GM18507 (cell line): ENCODE measurements around the gene LRRK2.

ENCODE experiments used
- DNase-seq: peaks from one replicate; pipeline ENCODE4 v3.0.0; 2011; ENCODE audit warnings: low read depth; ENCODE audit not compliant: insufficient read length; ENCODE audit errors: extremely low spot score
- FAIRE-seq: peaks from 2 replicates; lab custom pipeline; 2011; peaks lifted over from hg19 to GRCh38; lab: Jason Lieb, UNC

The LRRK2 gene

GRCh38 chr12:40224439-40225291, at the start of gene LRRK2:
TSS of gene LRRK2 (plus strand) at chr12:40224997. CDS start at chr12:40225132, 135 bp downstream.
- FAIRE-seq (peak; percentile 84), DNase-seq (no peak)

GRCh38 chr12:40175045-40175444, 49.8 kb upstream of the LRRK2 start:
- no peak for FAIRE-seq
- DNase-seq: no peak

DNA sequence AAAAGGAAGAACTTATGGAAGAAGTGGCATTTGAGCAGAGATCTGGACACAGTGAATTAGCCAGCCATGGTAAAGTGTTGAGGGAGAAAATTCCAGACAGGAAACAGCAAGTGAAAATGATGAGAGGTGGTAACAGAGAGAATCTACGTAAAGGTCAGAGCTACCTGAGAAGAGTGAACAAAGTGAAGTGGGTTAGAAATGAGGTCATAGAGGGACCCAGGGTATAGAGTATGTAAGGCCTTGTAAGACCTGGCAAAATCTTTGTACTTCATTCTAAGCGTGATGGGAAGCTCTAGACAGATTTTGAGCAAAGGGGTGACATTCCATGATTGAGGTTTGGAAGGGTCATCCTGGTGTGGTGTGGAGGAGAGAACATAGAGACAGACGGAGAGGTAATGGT, 49.3 kb upstream of the LRRK2 start:
- DNase-seq: no peak
- no peak for FAIRE-seq

DNA sequence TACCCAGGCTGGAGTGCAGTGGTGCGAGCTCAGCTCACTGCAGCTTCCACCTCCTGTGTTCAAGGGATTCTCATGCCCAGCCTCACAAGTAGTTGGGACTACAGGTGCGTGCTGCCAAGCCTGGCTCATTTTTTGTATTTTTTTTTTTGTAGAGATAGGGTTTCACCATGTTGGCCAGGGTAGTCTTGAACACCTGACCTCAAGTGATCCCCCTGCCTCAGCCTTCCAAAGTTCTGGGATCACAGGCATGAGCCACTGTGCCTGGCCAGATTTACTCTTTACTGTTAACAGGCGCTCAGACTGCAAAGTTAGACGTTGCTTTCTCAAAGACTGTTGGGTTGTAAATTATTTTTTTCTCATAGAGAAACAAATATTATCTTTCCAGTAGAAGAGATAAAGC, 46.1 kb upstream of the LRRK2 start:
- no peak for DNase-seq
- FAIRE-seq: no peak

DNA sequence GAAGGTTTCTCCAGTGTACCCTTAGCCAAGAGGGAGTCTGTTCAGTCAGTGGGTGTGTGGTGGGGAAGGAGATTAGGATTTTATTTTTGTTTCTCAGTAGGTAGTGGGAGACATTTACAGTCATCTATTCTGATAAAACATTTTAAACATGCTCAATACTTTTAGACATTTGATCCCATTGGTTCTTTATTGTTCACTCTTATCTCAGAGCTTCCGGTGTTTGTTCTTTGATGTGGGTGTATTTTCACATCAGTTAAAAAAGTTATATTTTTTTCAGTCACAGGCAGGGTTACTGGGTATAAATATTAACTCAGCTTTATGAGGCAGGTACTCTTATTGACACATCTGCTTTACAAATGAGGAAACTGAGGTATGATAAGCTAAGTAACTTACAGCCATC, 43.3 kb upstream of the LRRK2 start:
- FAIRE-seq (no peak), DNase-seq (no peak)

GRCh38 chr12:40183715-40184114, 41.1 kb upstream of the LRRK2 start:
- FAIRE-seq: no peak
- DNase-seq: no peak

DNA sequence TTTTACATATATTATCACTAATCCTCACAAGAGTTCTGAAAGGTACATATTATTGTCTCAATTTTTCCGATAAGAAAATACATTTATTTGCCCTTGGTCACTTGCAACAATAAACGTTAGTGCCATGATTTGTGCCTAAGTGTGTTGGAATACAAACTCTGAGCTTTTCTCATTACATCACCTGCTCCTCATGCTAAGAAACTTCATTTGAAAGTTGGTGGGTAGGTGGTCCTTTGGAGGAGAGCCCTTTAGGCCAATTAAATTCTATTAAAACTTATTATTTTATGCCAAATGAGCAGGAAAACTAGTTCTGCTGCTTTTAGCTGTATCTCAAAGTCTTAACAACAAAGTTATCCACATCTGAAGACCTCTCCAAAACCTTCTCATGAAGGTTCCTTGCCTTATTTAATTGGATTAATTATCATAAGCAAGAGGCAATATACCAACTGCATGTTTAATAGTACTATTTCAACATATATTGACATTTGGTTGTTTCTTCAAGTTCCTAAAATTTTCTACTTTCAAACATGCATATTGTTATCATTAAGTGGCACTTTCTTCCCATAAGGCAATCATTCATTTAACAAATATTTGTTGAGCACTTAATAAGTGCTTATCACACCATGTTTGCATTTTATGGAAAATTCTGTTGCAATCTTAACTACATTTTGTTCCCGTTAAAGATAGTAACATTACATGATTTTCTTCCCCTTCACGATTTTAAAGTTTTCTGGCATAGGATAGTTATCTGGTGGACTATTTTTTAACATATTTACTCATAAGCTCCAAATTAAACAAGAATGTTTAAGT, 40.1 kb upstream of the LRRK2 start:
- FAIRE-seq: no peak
- DNase-seq: no peak

GRCh38 chr12:40185303-40185693, 39.5 kb upstream of the LRRK2 start:
- no peak for FAIRE-seq
- DNase-seq: no peak

GRCh38 chr12:40188558-40189320, 36.1 kb upstream of the LRRK2 start:
- no peak for FAIRE-seq
- no peak for DNase-seq

DNA sequence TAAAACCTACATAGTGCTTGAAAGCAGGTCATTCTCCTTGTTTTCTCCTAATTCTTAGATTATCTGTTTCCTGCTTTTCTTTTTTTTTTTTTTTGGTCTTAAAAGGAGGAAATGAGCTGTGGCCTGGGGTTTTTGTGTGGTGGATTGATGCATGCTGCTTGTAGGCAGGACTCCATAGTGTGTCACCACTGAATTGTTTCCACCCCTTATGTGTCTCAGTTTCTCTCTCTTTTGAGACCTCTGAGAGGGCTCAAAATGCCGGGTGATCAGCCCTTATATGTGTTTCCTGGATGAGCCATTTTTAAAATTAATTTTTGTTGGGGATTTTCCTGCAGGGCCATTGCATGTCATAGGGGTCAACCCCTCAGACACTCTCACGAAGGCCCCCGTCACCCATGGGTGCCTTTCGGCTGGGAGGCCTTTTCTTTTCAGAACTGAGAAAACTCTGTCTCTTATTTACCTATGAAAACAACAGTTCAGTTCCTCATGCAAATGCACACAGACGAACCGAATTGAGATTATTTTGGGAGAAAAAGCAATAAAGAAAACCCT, 32.0 kb upstream of the LRRK2 start:
- DNase-seq (peak; percentile 32), FAIRE-seq (peak; percentile 98)

DNA sequence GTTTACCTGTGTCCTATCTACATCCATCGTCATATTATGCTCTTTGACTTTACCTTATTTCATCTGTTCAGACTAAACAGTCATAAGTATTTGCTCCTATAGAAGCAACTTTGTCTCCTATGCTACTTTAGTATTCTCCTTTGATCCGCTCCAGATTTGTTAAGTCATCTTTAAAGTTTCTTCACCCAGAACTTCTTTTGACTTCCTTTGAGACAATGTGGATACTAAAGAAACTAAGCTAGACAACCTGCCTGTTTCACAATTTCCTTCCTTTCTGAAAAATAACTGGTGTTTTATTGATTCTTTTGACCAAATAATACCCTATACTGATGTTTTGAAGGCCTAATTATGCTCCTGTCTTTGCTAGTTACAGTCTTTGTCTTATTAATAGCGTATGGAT, 30.0 kb upstream of the LRRK2 start:
- DNase-seq: no peak
- FAIRE-seq: peak; percentile 47

DNA sequence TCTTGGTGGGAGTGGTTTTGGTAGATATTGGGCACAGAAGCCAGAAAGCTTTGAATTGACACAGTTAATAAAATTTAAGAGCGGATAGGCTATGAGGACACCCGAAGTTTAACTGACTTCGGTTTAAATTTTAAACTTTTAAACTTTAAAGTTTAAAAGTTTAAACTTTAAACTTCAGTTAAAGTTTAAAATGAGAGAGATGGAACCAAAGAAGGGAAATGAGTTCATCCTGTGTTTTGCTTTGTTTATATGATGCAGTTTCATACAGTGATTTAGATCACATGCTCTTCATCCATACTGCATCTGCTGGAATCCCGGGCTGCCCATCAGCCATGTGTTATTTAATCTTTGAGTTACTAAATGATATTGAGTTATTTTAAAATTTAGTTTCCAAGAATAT, 27.2 kb upstream of the LRRK2 start:
- FAIRE-seq: no peak
- no peak for DNase-seq

- no peak for FAIRE-seq
- DNase-seq: no peak
Measured at GRCh38 chr12:40198601-40199000, 26.2 kb upstream of the LRRK2 start.

DNA sequence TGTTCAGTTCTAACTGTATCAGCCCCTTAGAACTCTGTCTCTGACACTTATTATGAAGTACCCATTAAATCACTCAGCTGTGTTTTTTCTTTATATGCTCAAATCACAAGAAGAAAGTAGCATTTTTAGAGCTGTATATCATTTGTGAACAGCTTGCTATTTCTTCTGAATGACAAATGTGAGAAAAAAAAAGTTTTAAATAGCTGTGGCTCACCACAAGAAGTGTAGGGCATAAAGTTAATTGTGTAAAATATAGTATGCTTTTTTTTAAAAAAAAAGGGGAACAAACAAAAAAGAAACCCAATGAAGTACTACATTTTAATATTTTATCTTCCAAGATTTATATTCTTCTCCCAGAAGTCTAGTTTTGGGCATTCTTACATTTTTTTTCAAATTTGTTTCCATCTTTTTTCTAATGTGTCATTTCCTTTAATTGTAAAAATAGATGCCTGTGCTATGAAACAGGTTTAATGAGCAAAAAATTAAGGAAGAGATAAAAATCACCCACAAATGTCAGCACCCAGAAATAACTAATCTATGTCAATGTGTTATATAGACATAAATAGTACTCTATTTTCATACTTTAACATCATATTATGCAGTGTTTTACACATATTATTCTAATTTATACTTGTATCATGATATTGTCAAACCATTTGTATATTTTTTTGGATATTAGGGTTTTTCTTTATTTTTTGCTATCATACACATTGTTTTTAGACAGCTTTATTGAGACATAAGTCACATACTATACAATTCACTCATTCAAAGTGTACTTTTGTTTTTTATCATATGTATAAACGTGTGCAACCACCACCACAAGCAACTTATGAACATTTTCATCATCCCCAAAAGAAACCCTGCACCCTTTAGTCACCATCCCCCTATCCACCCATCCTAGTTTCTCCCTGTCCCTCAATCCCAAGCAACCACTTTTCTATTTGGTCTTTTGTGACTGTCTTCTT, 22.4 kb upstream of the LRRK2 start:
- FAIRE-seq: peak; percentile 67
- DNase-seq: no peak

DNA sequence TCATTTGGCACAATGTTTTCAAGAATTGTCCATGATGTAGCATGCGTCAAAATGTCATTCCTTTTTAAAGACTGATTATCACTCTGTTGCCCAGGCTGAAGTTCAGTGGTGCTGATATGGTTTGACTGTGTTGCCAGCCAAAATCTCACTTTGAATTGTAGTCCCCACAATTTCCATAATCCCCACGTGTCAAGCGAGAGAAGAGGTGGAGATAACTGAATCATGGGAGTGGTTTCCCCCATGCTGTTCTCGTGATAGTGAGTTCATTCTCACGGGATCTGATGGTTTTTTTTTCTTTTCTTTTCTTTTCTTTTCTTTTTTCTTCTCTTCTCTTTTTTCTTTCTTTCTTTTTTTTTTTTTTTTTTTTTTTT, 21.8 kb upstream of the LRRK2 start:
- peak; percentile 71 for FAIRE-seq
- no peak for DNase-seq

DNA sequence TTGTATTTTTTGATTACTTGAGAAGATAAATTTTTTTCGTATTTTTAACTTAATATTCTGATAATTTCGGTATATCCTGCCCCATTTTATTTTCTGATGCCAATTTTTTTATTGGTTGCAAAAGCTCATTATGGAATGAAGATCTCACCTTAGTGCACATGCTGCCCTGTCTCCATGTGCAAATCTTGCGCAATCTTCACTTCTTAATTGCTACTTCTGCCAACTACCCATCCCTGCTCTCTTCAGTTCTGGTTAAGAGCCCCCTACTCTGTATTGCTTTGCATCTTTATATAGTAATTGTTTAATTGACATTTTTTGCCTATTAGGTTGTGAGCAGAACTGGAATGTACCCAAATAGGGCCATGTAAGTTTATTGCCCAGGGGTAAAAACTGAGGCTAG, 20.5 kb upstream of the LRRK2 start:
- DNase-seq (no peak), FAIRE-seq (no peak)

- peak; percentile 26 for FAIRE-seq
- DNase-seq: no peak
Measured at GRCh38 chr12:40207551-40207950, 17.2 kb upstream of the LRRK2 start.

- FAIRE-seq (peak; percentile 88), DNase-seq (no peak)
Measured at GRCh38 chr12:40208707-40209446, 15.9 kb upstream of the LRRK2 start.
